GM12878 (cell line): ENCODE data around the gene ELFN2. TPM values are rescaled to one million over a fixed set of nuclear protein-coding genes. Genes with fewer than 3 reads are reported as not detected.

Experiments used
- ATAC-seq: fragments of 200-7000 bp; cut with Tn5 transposase; 3 replicates; pipeline ENCODE4 v1.9.1; 2020; ENCODE audit warnings: mild to moderate bottlenecking, moderate library complexity
- BruUV-seq: library from RNA; stranded (reverse); fragments of 400-500 nt; replicated peaks from 2 replicates; lab custom pipeline; 2021; lab: Mats Ljungman, UMichigan
- CTCF ChIA-PET: fragments of 300-600 bp; sonication (Branson Sonifier 250); formaldehyde crosslinking; extraction: SDS; loops from one replicate; lab custom pipeline; 2021; ENCODE audit warnings: inconsistent platforms; lab: Yijun Ruan, JAX
- POLR2A ChIA-PET: fragments of 350-600 bp; formaldehyde crosslinking; extraction: SDS; loops from one replicate; lab custom pipeline; 2021; ENCODE audit warnings: inconsistent platforms; lab: Charles Lee
- RAD21 ChIA-PET: fragments of 300-600 bp; sonication (Branson Sonifier 250); formaldehyde crosslinking; loops from one replicate; lab custom pipeline; 2023; ENCODE audit warnings: antibody characterized with exemption; ENCODE audit not compliant: unreplicated experiment; lab: Charles Lee
- SMC1A ChIA-PET: fragments of 300-600 bp; sonication (Branson Sonifier 250); formaldehyde crosslinking; loops from one replicate; lab custom pipeline; 2023; ENCODE audit not compliant: unreplicated experiment, uncharacterized antibody; lab: Charles Lee
- DNase-seq: peaks from one replicate; pipeline ENCODE4 v3.0.0-alpha.2; 2011; ENCODE audit warnings: low read depth, low spot score
- FAIRE-seq: peaks from 3 replicates; lab custom pipeline; 2011; peaks lifted over from hg19 to GRCh38; lab: Jason Lieb, UNC
- H2AFZ ChIP-seq: 2 replicates; pipeline ENCODE4 v1.6.0; 2011; ENCODE audit warnings: low read depth, low read length, control low read depth; ENCODE audit not compliant: control insufficient read depth
- H3K27ac ChIP-seq: 2 replicates; pipeline ENCODE4 v1.5.1; 2011; ENCODE audit warnings: control low read depth; ENCODE audit not compliant: control insufficient read depth, insufficient read depth
- H3K27me3 ChIP-seq, 2 experiments: replicated peaks in 1 of 2; 2 replicates each; pipeline versions ENCODE4 v1.6.0 to v1.6.1; 2011; ENCODE audit warnings: low read length in 1 of 2; ENCODE audit not compliant: control insufficient read depth in 2 of 2, insufficient read depth in 2 of 2
- H3K36me3 ChIP-seq, 2 experiments: 2 replicates each; pipeline ENCODE4 v1.5.1; 2011; ENCODE audit warnings: low read length in 1 of 2; ENCODE audit not compliant: control insufficient read depth in 2 of 2, insufficient read depth in 2 of 2
- H3K4me1 ChIP-seq: 2 replicates; pipeline ENCODE4 v1.6.1; 2011; ENCODE audit warnings: mild to moderate bottlenecking, low read length, moderate library complexity, mixed read lengths; ENCODE audit not compliant: control insufficient read depth, insufficient read depth
- H3K4me2 ChIP-seq: 2 replicates; pipeline ENCODE4 v1.6.0; 2011; ENCODE audit warnings: control low read depth; ENCODE audit not compliant: control insufficient read depth, insufficient read depth
- H3K4me3 ChIP-seq: fragments of 200-600 bp; sonication (generic); 2 replicates; pipeline ENCODE4 v1.5.1; 2016
- H3K79me2 ChIP-seq: 2 replicates; pipeline ENCODE4 v1.6.0; 2011; ENCODE audit warnings: low read length; ENCODE audit not compliant: control insufficient read depth, insufficient read depth
- H3K9ac ChIP-seq: 2 replicates; pipeline ENCODE4 v1.8.0; 2011; ENCODE audit warnings: low read length, control low read depth, mixed read lengths; ENCODE audit not compliant: control insufficient read depth, insufficient read depth
- H3K9me3 ChIP-seq: replicated peaks from 3 replicates; pipeline ENCODE4 v1.5.1; 2011; ENCODE audit warnings: mild to moderate bottlenecking, low read length; ENCODE audit not compliant: control insufficient read depth, insufficient read depth
- H4K20me1 ChIP-seq: 2 replicates; pipeline ENCODE4 v1.6.0; 2011; ENCODE audit not compliant: control insufficient read depth, insufficient read depth
- ASH2L ChIP-seq: fragments of 300-600, 200-600 bp; sonication (generic); IDR thresholded peaks from 2 replicates; pipeline ENCODE4 v1.6.1; 2017; ENCODE audit warnings: low read depth, mild to moderate bottlenecking, borderline replicate concordance
- NFYB ChIP-seq: IDR thresholded peaks from 2 replicates; pipeline ENCODE4 v1.6.1; 2011; ENCODE audit warnings: low read depth, mild to moderate bottlenecking, low read length, improper control_type of control experiment, moderate library complexity; ENCODE audit not compliant: insufficient read depth
- NR2F1 ChIP-seq: fragments of 450-650 bp; conservative IDR thresholded peaks from 2 replicates; pipeline ENCODE4 v1.6.1; 2017; ENCODE audit warnings: mild to moderate bottlenecking
- RB1 ChIP-seq: fragments of 450-650 bp; formaldehyde crosslinking; IDR thresholded peaks from 2 replicates; pipeline ENCODE4 v1.6.1; 2017; ENCODE audit warnings: mild to moderate bottlenecking, borderline replicate concordance
- RBBP5 ChIP-seq: fragments of 200-600 bp; sonication (generic); conservative IDR thresholded peaks from 2 replicates; pipeline ENCODE4 v1.6.1; 2016
- RELA ChIP-seq: fragments of 450-650 bp; IDR thresholded peaks from 2 replicates; pipeline ENCODE4 v1.8.0; 2014; ENCODE audit warnings: borderline replicate concordance; ENCODE audit not compliant: partially characterized antibody
- SREBF1 ChIP-seq: IDR thresholded peaks from 2 replicates; pipeline ENCODE4 v1.6.1; 2012; ENCODE audit warnings: mild to moderate bottlenecking, low read length
- TCF7 ChIP-seq: IDR thresholded peaks from 2 replicates; pipeline ENCODE4 v1.6.1; 2014; ENCODE audit warnings: antibody characterized with exemption, borderline replicate concordance
- WGBS: methylation state at CpG from one replicate; pipeline ENCODE4 v1.1.6; 2016; ENCODE audit warnings: low lambda C conversion rate; ENCODE audit not compliant: insufficient replicate concordance, insufficient coverage; ENCODE audit errors: missing lambda C conversion rate; 5-methylcytosine and 5-hydroxymethylcytosine counted together
- in situ Hi-C: fragments of 300-500 bp; cut with MboI; formaldehyde crosslinking; loops from 9 replicates; pipeline ENCODE4 v1.14.3; 2018; ENCODE audit warnings: mixed read lengths
- intact Hi-C: fragments of 100-400 bp; cut with micrococcal nuclease; formaldehyde crosslinking; loops from one replicate; pipeline ENCODE4 v1.14.2; 2022; ENCODE audit not compliant: unreplicated experiment
- polyA plus RNA-seq, 11 experiments: library from polyadenylated mRNA; depleted of rRNA in 4 of 11; unstranded in 6 of 11; stranded (reverse) in 5 of 11; fragments of >200 nt; fragmentation: Nextera tagmentation in 4 of 11; fragmentation: Illumina TruSeq in 1 of 11; extraction: Ambion mirVana in 4 of 11; extraction: Trizol in 1 of 11; gene quantifications; 1 replicate in 1 of 11; 2 replicates in 10 of 11; pipeline versions ENCODE4 v1.2.1 to v1.2.3, GENCODE V29; 2011 to 2016; ENCODE audit warnings: inconsistent platforms in 2 of 11, missing spikeins in 2 of 11, low read depth in 1 of 11
- total RNA-seq, 4 experiments: library from RNA; depleted of rRNA in 3 of 4; stranded (reverse); fragments of >200 nt in 3 of 4; fragmentation: Illumina TruSeq in 1 of 4; extraction: Trizol in 1 of 4; gene quantifications; 2 replicates each; pipeline versions ENCODE4 v1.2.1 to v1.2.3, GENCODE V29; 2013 to 2021
- TF ChIP-seq, protein P1 (sequence below): fragments of 450-650 bp; IDR thresholded peaks from 2 replicates; pipeline ENCODE4 v1.6.1; 2016; ENCODE audit warnings: mild to moderate bottlenecking
- TF ChIP-seq, protein P2 (sequence below): IDR thresholded peaks from 2 replicates; pipeline ENCODE4 v1.6.1; 2011; ENCODE audit warnings: borderline replicate concordance, low read depth, mild to moderate bottlenecking, moderate library complexity, low read length; ENCODE audit not compliant: insufficient read depth, poor library complexity, severe bottlenecking
- TF ChIP-seq, protein P3 (sequence below): fragments of 150-350 bp; IDR thresholded peaks from 2 replicates; pipeline ENCODE4 v1.6.1; 2016; ENCODE audit warnings: low read depth, low read length

ELFN2 gene
- total and polyA plus RNA-seq, 10 of the 15 experiments (the other 5 are each of a cell fraction or from before 2014, with no cell fraction given), result 0.03 to 0.05 TPM; not detected in 8

DNA sequence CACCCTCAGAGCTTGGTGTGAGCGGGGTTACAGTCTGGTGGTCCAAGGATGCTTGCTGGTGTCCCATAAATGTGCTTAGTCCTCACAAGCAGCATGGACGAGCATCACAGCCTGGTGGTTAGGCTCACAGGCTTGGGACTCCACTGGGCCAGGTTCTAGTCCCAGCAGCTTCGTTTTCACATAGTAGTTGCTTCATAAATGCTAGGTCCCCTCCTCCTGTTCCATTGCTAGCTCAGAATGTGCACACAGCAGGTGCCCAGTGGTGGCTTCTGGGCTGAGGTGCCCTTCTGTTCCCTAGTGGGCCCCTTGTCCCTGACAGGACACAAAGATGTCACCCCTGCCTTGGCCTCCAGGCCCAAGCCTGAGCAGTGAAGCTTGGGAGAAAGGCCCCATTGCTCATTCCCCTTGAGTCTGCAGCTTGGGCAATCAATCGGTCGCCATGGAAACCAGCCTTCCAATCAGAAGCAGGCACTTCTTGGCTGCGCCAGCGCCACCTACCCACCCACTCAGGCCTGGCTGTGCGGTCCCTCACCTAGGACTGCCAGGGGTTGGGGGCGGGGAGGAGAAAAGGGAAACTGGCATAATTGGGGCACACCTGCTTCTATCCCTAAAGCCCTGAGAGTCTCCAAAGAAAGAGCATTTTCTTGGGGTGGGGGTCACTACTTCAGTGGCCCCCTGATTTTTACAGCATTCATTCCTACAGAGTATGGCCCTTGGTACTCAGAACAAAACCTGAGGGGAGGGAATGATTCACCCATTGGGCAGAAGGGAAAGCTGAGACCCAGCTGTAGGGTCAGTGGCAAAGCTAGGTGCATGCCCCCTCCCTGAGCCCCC, 96.9 kb downstream of the ELFN2 start (continued):
- TF ChIP-seq, protein P1, sequence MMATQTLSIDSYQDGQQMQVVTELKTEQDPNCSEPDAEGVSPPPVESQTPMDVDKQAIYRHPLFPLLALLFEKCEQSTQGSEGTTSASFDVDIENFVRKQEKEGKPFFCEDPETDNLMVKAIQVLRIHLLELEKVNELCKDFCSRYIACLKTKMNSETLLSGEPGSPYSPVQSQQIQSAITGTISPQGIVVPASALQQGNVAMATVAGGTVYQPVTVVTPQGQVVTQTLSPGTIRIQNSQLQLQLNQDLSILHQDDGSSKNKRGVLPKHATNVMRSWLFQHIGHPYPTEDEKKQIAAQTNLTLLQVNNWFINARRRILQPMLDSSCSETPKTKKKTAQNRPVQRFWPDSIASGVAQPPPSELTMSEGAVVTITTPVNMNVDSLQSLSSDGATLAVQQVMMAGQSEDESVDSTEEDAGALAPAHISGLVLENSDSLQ, result peak; percentile 80
- TF ChIP-seq NFYB, result peak; percentile 93
- TF ChIP-seq, all 136 proteins: peak for 8

DNA sequence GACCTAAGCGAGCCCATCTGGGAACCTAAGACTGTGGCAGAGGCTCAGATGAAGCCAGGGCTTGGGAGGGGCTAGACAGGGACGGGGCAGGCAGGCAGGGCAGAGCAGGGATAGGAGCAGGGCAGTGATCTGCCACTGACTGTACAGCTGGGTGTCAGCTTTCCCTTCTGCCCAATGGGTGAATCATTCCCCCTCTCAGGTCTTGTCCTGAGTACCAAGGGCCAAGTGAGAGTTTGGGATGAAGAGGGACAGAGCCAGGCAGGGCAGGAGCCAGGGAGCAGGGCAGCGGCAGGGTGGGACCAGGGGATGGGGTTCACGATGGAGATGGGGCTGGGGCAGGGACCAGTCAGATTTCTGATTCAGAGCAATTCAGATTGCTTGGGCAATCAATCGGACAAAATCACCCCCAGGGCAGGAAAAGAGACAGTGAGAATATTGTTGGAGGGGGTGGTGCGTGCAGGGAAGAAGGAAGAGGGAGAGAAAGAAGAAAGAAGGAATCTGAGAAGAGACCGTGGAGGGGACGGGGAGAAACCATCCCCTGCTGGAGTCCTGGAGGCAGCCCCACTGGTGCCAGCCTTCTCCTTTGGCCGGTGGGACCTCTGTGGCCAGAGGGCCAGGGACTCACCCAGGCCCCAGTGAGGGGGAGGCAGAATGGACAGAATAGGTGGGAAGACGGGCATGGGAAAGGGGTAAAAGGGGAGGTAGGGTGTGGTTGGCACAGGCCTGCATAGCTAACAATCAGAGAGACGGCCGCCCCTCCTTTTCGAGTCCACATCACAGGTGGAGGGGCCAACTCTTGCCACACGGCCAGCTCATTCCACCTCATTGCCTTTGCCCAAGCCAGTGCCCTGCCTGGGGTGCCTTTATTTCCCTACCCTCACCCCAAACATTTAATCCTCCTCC, 97.8 kb downstream of the ELFN2 start:
- FAIRE-seq (no peak), ATAC-seq (peak; percentile 21; the same call in 1 of the 3 replicates), DNase-seq (no peak)
- SMC1A ChIA-PET, result interaction anchor here (0.8 to 1.0 kb wide), 2 partner anchors 8 to 62 kb away, joined by 3 read pairs; no protein-coding TSS in a partner anchor
- RAD21 ChIA-PET, result interaction anchor here (3.0 kb wide), 1 partner anchor 13 kb away, joined by 13 read pairs; no protein-coding TSS in a partner anchor
- Histone ChIP-seq H3K4me3 (no peak overlapping the region), H3K27ac (no peak overlapping the region), H3K9me3 (no peaks in the 10 kb centered on the region), H3K4me1 (no peaks in the 10 kb centered on the region; the same call in 1 of the 2 replicates), H3K9ac (no peak overlapping the region), H3K79me2 (no peaks in the 10 kb centered on the region), H3K27me3 (peaks cover 6 to 8% of the 10 kb centered on the region in 2 experiments), H2AFZ (no peak overlapping the region), H4K20me1 (no peaks in the 10 kb centered on the region; the same call in 1 of the 2 replicates), H3K4me2 (no peak overlapping the region), H3K36me3 (no peaks in the 10 kb centered on the region)
- CTCF ChIA-PET, result interaction anchor here (0.6 to 3.4 kb wide), 11 partner anchors 9 to 470 kb away, joined by 3 to 17 read pairs (median 6); no protein-coding TSS in a partner anchor
- 38% methylated on average over 14 of the region's 14 CpGs for WGBS
- POLR2A ChIA-PET, result interaction anchor here (1.8 kb wide), 1 partner anchor 10 kb away, joined by 4 read pairs; no protein-coding TSS in a partner anchor
- in situ Hi-C loops, result no loop called here
- no TSS peak for BruUV-seq
- intact Hi-C loops, result no loop called here
- no peak for TF ChIP-seq RBBP5
- no peak for TF ChIP-seq TCF7
- TF ChIP-seq RB1, result no peak
- TF ChIP-seq NR2F1, result no peak
- TF ChIP-seq, protein P2, sequence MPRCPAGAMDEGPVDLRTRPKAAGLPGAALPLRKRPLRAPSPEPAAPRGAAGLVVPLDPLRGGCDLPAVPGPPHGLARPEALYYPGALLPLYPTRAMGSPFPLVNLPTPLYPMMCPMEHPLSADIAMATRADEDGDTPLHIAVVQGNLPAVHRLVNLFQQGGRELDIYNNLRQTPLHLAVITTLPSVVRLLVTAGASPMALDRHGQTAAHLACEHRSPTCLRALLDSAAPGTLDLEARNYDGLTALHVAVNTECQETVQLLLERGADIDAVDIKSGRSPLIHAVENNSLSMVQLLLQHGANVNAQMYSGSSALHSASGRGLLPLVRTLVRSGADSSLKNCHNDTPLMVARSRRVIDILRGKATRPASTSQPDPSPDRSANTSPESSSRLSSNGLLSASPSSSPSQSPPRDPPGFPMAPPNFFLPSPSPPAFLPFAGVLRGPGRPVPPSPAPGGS, result no peak
- TF ChIP-seq SREBF1, result no peak
- no peak for TF ChIP-seq ASH2L
- TF ChIP-seq, protein P3, sequence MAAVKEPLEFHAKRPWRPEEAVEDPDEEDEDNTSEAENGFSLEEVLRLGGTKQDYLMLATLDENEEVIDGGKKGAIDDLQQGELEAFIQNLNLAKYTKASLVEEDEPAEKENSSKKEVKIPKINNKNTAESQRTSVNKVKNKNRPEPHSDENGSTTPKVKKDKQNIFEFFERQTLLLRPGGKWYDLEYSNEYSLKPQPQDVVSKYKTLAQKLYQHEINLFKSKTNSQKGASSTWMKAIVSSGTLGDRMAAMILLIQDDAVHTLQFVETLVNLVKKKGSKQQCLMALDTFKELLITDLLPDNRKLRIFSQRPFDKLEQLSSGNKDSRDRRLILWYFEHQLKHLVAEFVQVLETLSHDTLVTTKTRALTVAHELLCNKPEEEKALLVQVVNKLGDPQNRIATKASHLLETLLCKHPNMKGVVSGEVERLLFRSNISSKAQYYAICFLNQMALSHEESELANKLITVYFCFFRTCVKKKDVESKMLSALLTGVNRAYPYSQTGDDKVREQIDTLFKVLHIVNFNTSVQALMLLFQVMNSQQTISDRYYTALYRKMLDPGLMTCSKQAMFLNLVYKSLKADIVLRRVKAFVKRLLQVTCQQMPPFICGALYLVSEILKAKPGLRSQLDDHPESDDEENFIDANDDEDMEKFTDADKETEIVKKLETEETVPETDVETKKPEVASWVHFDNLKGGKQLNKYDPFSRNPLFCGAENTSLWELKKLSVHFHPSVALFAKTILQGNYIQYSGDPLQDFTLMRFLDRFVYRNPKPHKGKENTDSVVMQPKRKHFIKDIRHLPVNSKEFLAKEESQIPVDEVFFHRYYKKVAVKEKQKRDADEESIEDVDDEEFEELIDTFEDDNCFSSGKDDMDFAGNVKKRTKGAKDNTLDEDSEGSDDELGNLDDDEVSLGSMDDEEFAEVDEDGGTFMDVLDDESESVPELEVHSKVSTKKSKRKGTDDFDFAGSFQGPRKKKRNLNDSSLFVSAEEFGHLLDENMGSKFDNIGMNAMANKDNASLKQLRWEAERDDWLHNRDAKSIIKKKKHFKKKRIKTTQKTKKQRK, result no peak
- no peak for TF ChIP-seq RELA
